HepG2 (cell line): Measurements from ENCODE around the gene CCDC3. TPM values are rescaled to one million over a fixed set of nuclear protein-coding genes. Genes with fewer than 3 reads are reported as not detected.

Source experiments
- ATAC-seq: fragments of 200-7000 bp; cut with Tn5 transposase; 3 replicates; pipeline ENCODE4 v1.9.1; 2020; ENCODE audit warnings: mild to moderate bottlenecking, moderate library complexity
- BruUV-seq: library from RNA; stranded (reverse); fragments of 400-500 nt; replicated peaks from 2 replicates; lab custom pipeline; 2021; lab: Mats Ljungman, UMichigan
- CTCF ChIA-PET: fragments of 300-600 bp; formaldehyde crosslinking; extraction: SDS; loops from one replicate; lab custom pipeline; 2021; ENCODE audit warnings: low total read pairs, inconsistent platforms, low intra/inter-chr PET ratio; lab: Yijun Ruan, JAX
- POLR2A ChIA-PET: fragments of 350-600 bp; sonication (Branson Sonifier 250); formaldehyde crosslinking; loops from one replicate; lab custom pipeline; 2020; ENCODE audit warnings: antibody characterized with exemption, inconsistent platforms; lab: Yijun Ruan, JAX
- DNase-seq: peaks from one replicate; pipeline ENCODE4 v3.0.0-alpha.2; 2015; ENCODE audit warnings: low spot score
- FAIRE-seq: peaks from 3 replicates; lab custom pipeline; 2011; peaks lifted over from hg19 to GRCh38; lab: Jason Lieb, UNC
- H2AFZ ChIP-seq: one replicate; pipeline ENCODE4 v1.6.1; 2011; ENCODE audit warnings: low read length, inconsistent platforms
- H3K27ac ChIP-seq: fragments of 300-600 bp; 3 replicates; pipeline ENCODE4 v1.8.0; 2011; ENCODE audit warnings: mixed run types, mild to moderate bottlenecking, mixed read lengths, low read length, inconsistent platforms; ENCODE audit not compliant: insufficient read depth; ENCODE audit errors: extremely low read length
- H3K27me3 ChIP-seq, 2 experiments: fragments of 200-600 bp in 1 of 2; 2 replicates in 1 of 2; 3 replicates in 1 of 2; pipeline versions ENCODE4 v1.6.0 to v1.8.0; 2011; ENCODE audit warnings: low read length in 2 of 2, mild to moderate bottlenecking in 2 of 2, moderate library complexity in 2 of 2, inconsistent platforms in 1 of 2; ENCODE audit not compliant: insufficient read depth in 2 of 2, control insufficient read depth in 1 of 2
- H3K36me3 ChIP-seq, 2 experiments: fragments of 200-600 bp in 1 of 2; replicated peaks in 1 of 2; 2 replicates in 1 of 2; 3 replicates in 1 of 2; pipeline versions ENCODE4 v1.5.1 to v1.8.0; 2011; ENCODE audit warnings: low read length in 2 of 2, inconsistent platforms in 1 of 2; ENCODE audit not compliant: insufficient read depth in 2 of 2, control insufficient read depth in 1 of 2
- H3K4me1 ChIP-seq: 2 replicates; pipeline ENCODE4 v1.5.1; 2012; ENCODE audit warnings: low read length, inconsistent platforms; ENCODE audit not compliant: insufficient read depth
- H3K4me2 ChIP-seq: 2 replicates; pipeline ENCODE4 v1.6.0; 2011; ENCODE audit warnings: low read depth, low read length, inconsistent platforms
- H3K4me3 ChIP-seq, 3 experiments: fragments of 200-600 bp in 1 of 3; sonication (generic), shearing (Covaris generic) in 1 of 3; replicated peaks in 1 of 3; 2 replicates each; pipeline ENCODE4 v1.5.1; 2011 to 2016; ENCODE audit warnings: low read length in 3 of 3, inconsistent platforms in 2 of 3, low read depth in 2 of 3, mild to moderate bottlenecking in 2 of 3, control low read depth in 1 of 3, mixed read lengths in 1 of 3; ENCODE audit not compliant: insufficient read depth in 1 of 3
- H3K79me2 ChIP-seq: one replicate; pipeline ENCODE4 v1.6.1; 2011; ENCODE audit warnings: low read length, inconsistent platforms; ENCODE audit not compliant: insufficient read depth
- H3K9ac ChIP-seq: 2 replicates; pipeline ENCODE4 v1.6.0; 2011; ENCODE audit warnings: mild to moderate bottlenecking, low read depth, low read length, inconsistent platforms; ENCODE audit not compliant: insufficient read depth
- H3K9me3 ChIP-seq: 2 replicates; pipeline ENCODE4 v1.5.1; 2012; ENCODE audit warnings: mild to moderate bottlenecking, low read length
- H4K20me1 ChIP-seq: 2 replicates; pipeline ENCODE4 v1.6.0; 2011; ENCODE audit warnings: inconsistent platforms, mild to moderate bottlenecking, low read length, moderate library complexity; ENCODE audit not compliant: insufficient read depth
- CEBPG ChIP-seq: IDR thresholded peaks from 2 replicates; pipeline ENCODE4 v1.6.1; 2016
- HNF1B ChIP-seq: sonication (generic); formaldehyde crosslinking; IDR thresholded peaks from 2 replicates; pipeline ENCODE4 v1.5.1; 2020; ENCODE audit warnings: mild to moderate bottlenecking, moderate library complexity, missing genetic modification reagents
- RERE ChIP-seq: IDR thresholded peaks from 2 replicates; pipeline ENCODE4 v1.6.1; 2016; ENCODE audit warnings: low read depth, missing genetic modification reagents, missing compliant biosample characterization
- ZMYM2 ChIP-seq: sonication (generic); formaldehyde crosslinking; IDR thresholded peaks from 2 replicates; pipeline ENCODE4 v1.8.0; 2022; ENCODE audit warnings: mild to moderate bottlenecking, missing genetic modification reagents
- ZNF20 ChIP-seq: sonication (generic); formaldehyde crosslinking; IDR thresholded peaks from 2 replicates; pipeline ENCODE4 v1.4.0; 2020; ENCODE audit warnings: mild to moderate bottlenecking, moderate library complexity, missing genetic modification reagents
- ZNF550 ChIP-seq: sonication (generic); formaldehyde crosslinking; IDR thresholded peaks from 2 replicates; pipeline ENCODE4 v1.4.0; 2020; ENCODE audit warnings: mild to moderate bottlenecking, missing genetic modification reagents, borderline replicate concordance
- WGBS: methylation state at CpG from one replicate; pipeline ENCODE4 v1.1.6; 2017; ENCODE audit warnings: low lambda C conversion rate; 5-methylcytosine and 5-hydroxymethylcytosine counted together
- in situ Hi-C: cut with HindIII; loops from 2 replicates; pipeline ENCODE4 v1.10.0; 2017; ENCODE audit warnings: low pct_unique_long_range_greater_than_20kb; ENCODE audit not compliant: extremely low pct_ligation_motif_present
- intact Hi-C: fragments of 100-400 bp; cut with micrococcal nuclease; formaldehyde crosslinking; loops from one replicate; pipeline ENCODE4 v1.10.0; 2022; ENCODE audit not compliant: unreplicated experiment
- polyA plus RNA-seq, 8 experiments: library from polyadenylated mRNA; depleted of rRNA in 3 of 8; stranded (reverse) in 7 of 8; unstranded in 1 of 8; fragments of >200 nt; fragmentation: Illumina TruSeq in 4 of 8; extraction: Trizol in 4 of 8; gene quantifications; 2 replicates each; pipeline versions ENCODE4 v1.2.1 to v1.2.3, GENCODE V29; 2011 to 2016; ENCODE audit warnings: low read depth in 4 of 8, missing spikeins in 1 of 8, mixed read lengths in 1 of 8; ENCODE audit not compliant: insufficient read depth in 1 of 8
- total RNA-seq, 5 experiments: library from RNA; depleted of rRNA; stranded (reverse); fragments of >200 nt; fragmentation: Illumina TruSeq; extraction: Trizol; gene quantifications; 2 replicates each; pipeline ENCODE4 v1.2.3, GENCODE V29; 2016; ENCODE audit warnings: low read depth in 1 of 5

Gene CCDC3
- total and polyA plus RNA-seq, 2 of the 13 experiments (the other 11 are each of a cell fraction or from before 2014, with no cell fraction given): not detected

- TF ChIP-seq ZNF550 (CRISPR knock-in tag): no peak
- TF ChIP-seq CEBPG (CRISPR knock-in tag): no peak
Measured at GRCh38 chr10:12890958-12891357, 110.6 kb downstream of the CCDC3 start (continued).

DNA sequence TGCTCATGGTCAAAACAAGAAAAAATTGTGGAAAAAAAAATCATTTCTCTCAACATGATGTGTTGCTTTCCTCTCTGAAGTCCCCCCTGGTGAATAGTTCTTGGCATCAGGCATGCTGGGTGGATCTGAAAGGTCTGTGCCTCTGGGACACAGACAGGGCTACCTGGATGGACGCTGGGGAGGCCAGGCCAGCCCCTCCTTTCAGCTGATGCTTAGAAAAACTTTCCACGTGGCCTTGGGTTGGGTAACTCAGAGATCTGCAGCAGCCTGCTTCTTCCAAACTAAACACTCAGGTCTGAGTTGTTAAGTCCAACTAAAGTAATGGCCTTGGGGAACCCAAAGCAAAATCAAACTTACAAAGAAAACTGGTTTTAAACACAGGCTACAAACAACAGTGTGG is 113.0 kb downstream of the CCDC3 start:
- Histone ChIP-seq H3K4me2 (no peak overlapping the region), H3K9ac (no peak overlapping the region), H3K4me3 (no peak overlapping the region), H4K20me1 (no peaks in the 10 kb centered on the region), H3K9me3 (peaks cover 6% of the 10 kb centered on the region), H3K4me1 (no peaks in the 10 kb centered on the region), H3K36me3 (no peaks in the 10 kb centered on the region), H2AFZ (no peak overlapping the region), H3K27ac (no peak overlapping the region), H3K79me2 (no peaks in the 10 kb centered on the region), H3K27me3 (no peaks in the 10 kb centered on the region)
- POLR2A ChIA-PET: no interaction called here
- no peak for DNase-seq
- intact Hi-C loops: no loop called here
- no TSS peak for BruUV-seq
- CTCF ChIA-PET: no interaction called here
- TF ChIP-seq HNF1B (CRISPR knock-in tag): no peak
- TF ChIP-seq ZNF20: no peak
- TF ChIP-seq RERE (CRISPR knock-in tag): no peak
- no peak for TF ChIP-seq ZMYM2 (CRISPR knock-in tag)
- no peak for ATAC-seq
- WGBS: 0% methylated on average over 1 of the region's 2 CpGs
- no peak for FAIRE-seq
- in situ Hi-C loops: no loop called here
